ENCODE data around the gene SERAC1.

DNA sequence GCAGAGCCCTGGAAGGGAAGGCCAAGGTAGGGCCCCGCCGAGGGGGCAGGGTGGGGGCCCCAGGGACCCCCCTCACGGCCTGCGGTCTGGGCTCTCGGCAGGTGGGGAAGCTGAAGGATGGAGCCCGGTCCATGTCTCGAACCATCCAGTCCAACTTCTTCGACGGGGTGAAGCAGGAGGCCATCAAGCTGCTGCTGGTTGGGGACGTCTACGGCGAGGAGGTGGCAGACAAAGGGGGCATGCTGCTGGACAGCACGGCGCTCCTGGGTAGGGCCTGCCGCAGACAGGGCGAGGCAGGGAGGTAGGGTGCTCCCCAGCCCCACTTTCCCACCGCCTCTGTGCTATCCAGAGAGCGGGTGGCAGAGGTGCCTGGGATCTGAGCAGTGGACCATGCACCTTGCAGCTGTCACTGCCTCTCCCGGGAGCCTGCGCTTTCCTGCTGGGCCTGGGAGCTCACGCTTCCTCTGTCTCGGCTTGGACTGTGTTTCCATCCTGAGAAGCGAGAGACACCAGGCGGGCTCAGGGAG, 103.3 kb downstream of the SERAC1 start:
- TF ChIP-seq, protein P1, sequence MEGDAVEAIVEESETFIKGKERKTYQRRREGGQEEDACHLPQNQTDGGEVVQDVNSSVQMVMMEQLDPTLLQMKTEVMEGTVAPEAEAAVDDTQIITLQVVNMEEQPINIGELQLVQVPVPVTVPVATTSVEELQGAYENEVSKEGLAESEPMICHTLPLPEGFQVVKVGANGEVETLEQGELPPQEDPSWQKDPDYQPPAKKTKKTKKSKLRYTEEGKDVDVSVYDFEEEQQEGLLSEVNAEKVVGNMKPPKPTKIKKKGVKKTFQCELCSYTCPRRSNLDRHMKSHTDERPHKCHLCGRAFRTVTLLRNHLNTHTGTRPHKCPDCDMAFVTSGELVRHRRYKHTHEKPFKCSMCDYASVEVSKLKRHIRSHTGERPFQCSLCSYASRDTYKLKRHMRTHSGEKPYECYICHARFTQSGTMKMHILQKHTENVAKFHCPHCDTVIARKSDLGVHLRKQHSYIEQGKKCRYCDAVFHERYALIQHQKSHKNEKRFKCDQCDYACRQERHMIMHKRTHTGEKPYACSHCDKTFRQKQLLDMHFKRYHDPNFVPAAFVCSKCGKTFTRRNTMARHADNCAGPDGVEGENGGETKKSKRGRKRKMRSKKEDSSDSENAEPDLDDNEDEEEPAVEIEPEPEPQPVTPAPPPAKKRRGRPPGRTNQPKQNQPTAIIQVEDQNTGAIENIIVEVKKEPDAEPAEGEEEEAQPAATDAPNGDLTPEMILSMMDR (IDR thresholded peaks at IDR 0.05): no peak
- no peak for TF ChIP-seq POLR2A (IDR thresholded peaks at IDR 0.05)
